Glomerular visceral epithelial cell (primary cell): ENCODE measurements around the gene VMO1.
A peak's percentile ranks its signal among the peaks of the same experiment; 100 is the strongest.

Experiments
- DNase-seq: peaks from one replicate; pipeline ENCODE4 v3.0.0-alpha.2; 2016; ENCODE audit errors: extremely low spot score

The VMO1 gene

GRCh38 chr17:4800462-4801196 lies 14.5 kb upstream of the VMO1 start:
- DNase-seq, result no peak

DNA sequence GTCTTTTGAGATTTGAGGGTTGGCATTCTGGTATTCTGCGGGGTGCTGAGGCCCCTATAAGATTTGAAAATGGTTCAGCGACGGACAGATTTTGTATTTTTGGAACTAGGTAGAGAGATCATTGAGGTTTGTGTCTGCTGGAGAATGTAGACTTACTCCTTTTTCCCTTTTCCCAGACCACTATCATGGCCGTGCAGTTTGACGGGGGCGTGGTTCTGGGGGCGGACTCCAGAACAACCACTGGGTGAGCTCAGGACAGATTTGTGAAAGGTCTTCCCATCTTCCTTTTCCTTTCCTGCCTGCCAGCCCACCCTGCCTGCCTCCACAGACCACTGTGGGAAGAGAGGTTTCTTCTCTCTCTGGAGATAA lies 10.4 kb upstream of the VMO1 start:
- DNase-seq, result peak; percentile 39

DNA sequence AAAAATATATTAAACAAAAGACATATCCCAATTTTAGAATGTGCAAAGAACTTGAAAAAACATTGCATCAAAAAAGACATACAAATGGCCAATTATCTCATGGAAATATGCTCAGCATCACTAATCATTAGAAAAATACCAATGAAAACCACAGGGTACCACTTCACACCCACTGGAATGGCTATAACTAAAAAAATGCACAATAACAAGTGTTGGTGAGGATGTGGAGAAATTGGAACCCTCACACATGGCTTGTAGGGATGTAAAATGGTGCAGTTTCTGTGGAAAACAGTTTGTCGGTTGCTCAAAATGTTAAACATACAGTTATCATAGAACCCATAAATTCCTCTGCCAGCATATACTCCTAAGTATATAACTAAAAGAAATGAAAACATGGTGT lies 9.0 kb upstream of the VMO1 start:
- no peak for DNase-seq

- no peak for DNase-seq
Observed at GRCh38 chr17:4790705-4791088, 4.5 kb upstream of the VMO1 start.

GRCh38 chr17:4789951-4790704 lies 4.0 kb upstream of the VMO1 start:
- peak; percentile 81 for DNase-seq

DNA sequence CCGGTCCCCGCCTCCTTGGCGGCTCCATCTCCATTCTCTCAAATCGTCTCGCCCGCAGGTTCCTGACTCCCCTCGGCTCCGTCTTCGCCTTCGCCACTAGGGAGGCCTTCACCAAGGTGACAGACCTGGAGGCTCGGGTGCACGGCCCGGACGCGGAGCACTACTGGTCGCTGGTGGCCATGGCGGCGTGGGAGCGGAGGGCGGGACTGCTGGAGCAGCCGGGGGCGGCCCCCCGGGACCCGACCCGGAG lies 3.5 kb upstream of the VMO1 start:
- DNase-seq, result no peak

- DNase-seq, result no peak
Observed at GRCh38 chr17:4788807-4789700, 2.9 kb upstream of the VMO1 start, which contains the start of gene GLTPD2. GLTPD2 (plus strand) TSS chr17:4788964; CDS start chr17:4789012, 48 bp downstream.

GRCh38 chr17:4788159-4788806 lies 2.1 kb upstream of the VMO1 start:
- DNase-seq, result no peak

GRCh38 chr17:4786516-4786915 lies 352 bp upstream of the VMO1 start:
- DNase-seq, result no peak

GRCh38 chr17:4785311-4786105 lies 656 bp downstream of the VMO1 start:
- DNase-seq, result no peak

DNA sequence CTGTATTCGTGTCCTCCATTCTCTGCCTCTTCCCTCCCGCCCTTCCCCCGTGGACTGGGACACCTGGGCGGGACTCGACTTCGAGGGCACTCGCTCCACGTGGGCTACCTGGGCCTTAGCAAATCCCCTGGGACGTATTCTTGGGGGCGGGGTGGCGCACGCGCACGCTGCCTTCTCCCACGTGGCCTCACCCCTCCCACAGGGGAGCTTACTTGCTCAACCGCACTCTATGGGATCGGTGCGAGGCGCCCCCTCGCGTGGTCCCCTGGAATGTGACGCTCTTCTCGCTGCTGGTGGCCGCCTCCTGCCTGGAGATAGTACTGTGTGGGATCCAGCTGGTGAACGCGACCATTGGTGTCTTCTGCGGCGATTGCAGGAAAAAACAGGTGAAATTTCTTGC lies 3.5 kb downstream of the VMO1 start:
- DNase-seq, result no peak

DNA sequence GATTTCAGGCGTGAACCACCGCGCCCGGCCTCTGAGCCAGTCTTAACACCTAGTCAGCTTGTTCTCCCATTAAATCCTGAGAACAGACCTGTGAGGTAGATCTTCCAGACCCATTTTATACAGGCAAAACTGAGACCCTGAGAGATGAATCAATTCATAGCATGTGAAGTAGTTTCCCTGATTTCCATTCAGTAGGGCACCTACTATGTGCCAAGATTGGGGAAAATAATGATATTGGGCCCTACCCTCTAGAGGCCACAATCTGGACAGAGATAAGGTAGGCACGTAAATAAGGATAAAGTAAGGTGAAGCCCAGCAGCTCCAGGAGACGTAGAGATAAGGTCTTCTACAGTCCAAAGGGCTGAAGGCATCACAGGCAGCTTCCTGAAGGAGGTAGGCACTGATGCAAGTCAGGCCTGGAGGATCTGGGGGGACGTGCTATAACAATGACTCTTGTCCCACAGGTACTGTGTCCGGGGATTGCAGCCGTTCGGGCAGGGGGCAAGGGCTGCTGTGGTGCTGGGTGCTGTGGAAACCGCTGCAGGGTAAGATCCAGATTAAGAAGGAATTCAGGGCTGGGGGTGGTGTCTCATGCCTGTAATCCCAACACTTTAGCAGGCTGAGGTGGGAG lies 5.7 kb downstream of the VMO1 start:
- DNase-seq, result no peak

DNA sequence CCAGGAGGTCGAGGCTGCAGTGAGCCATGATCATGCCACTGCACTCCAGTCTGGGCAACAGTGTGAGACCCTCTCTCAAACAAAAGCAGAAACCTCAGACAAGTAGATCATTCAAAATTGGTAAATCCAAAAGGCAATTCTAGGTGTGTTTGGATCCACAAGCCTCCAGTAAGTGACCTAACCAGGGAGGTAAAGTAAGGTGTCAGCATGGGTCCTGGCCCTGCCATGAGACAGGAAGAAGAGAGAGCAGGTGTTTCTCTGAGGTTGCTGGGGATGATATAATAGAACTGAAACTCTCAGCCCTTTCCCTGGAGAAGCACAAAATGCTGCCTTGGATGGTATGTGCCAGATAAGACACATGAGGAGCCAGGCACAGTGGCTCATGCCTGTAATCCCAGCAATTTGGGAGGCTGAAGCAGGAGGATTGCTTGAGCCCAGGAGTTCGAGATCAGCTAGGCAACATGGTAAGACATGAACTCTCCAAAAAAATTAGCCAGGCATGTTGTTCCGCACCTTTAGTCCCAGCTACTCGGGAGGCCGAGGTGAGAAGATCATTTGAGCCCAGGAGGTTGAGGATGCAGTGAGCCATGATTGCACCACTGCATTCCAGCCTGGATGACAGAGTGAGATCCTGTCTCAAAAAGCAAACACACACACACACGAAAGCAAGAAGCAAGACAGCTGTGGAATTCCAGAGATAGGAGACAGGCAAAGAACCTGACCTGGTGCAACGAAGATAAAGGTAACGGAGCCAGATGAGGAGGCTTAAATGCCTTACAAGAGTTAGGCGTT lies 8.0 kb downstream of the VMO1 start:
- no peak for DNase-seq

DNA sequence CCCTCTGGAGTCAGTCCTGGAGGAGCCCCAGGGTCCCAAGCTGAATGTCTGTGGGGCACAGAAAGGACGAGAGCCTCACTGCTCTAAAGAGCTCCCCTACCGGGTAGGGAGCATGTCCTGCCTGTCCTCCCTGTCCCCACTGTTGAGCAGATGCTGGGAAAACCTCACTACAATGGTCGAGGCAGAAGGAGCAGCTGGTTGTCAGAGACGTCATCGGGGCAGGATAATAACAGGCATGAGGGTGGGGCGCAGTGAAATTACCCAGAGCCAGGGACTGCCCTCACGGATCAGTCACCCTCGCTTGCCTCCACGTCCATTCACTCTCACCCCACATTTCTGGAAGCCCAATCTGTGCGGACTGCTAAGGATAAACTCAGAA lies 13.9 kb downstream of the VMO1 start:
- no peak for DNase-seq

- DNase-seq, result no peak
Observed at GRCh38 chr17:4771519-4772234, 14.5 kb downstream of the VMO1 start, which contains the start of gene TM4SF5. TM4SF5 (plus strand) TSS chr17:4771886; CDS start chr17:4771923, 37 bp downstream.

- DNase-seq, result no peak
Observed at GRCh38 chr17:4769628-4770027, 16.5 kb downstream of the VMO1 start.

- no peak for DNase-seq
Observed at GRCh38 chr17:4768298-4768697, 17.9 kb downstream of the VMO1 start.

GRCh38 chr17:4766723-4767122 lies 19.4 kb downstream of the VMO1 start:
- DNase-seq, result no peak

DNA sequence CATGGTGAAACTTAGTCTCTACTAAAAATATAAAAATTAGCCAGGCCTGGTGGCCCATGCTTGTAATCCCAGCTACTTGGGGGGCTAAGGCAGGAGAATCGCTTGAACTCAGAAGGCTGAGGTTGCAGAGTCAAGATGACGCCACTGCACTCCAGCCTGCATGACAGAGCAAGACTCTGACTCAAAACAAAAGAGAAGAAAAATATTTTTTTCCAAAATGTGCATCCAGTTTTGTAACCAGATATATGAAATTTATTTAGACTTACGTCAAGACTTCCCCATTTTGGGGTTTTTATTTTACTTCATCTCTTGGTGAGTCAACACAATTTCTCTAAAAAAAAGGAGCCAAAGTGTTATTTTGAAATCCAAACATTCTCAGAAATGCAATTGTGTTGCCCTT lies 20.0 kb downstream of the VMO1 start:
- no peak for DNase-seq
